ENCODE data around the gene SLC25A18. TPM values are rescaled to one million over a fixed set of nuclear protein-coding genes. Genes with fewer than 3 reads are reported as not detected.

The SLC25A18 gene
- total RNA-seq (2021; ENCODE audit: unreplicated experiment) (3.9 TPM), Bru-seq, nascent RNA (percentile 36 among the genes with signal in this experiment), BruChase-seq, experiment 1, labeled RNA remaining after a 2-hour chase (percentile 33 among the genes with signal in this experiment), BruChase-seq, experiment 2, labeled RNA remaining after a 6-hour chase (percentile 37 among the genes with signal in this experiment)
- 4.7 TPM for polyA plus RNA-seq (2012; ENCODE audit: insufficient read length)
- long read RNA-seq, partial matches to known transcripts = 3 of 3 reads
- long read RNA-seq, other reads (novel, unspliced or antisense) = 0 of 3 reads

- POLR2A ChIA-PET = no interaction called here
Observed at GRCh38 chr22:17562906-17563870, at the start of gene SLC25A18. SLC25A18 (plus strand) TSS chr22:17563498; CDS start chr22:17579945, 16,447 bp downstream.

More at GRCh38 chr22:17562906-17563870, at the start of gene SLC25A18:
- Histone ChIP-seq H3K36me3 (ENCODE audit: control insufficient read depth, insufficient read depth, low read length) (no peaks in the 10 kb centered on the region), H3K9me3 (ENCODE audit: control insufficient read depth, insufficient read depth, low read depth, low read length) (no peaks in the 10 kb centered on the region), H3K4me3 (ENCODE audit: low read depth in 2 of 2, low read length in 2 of 2) (no peak within 1 kb of the TSS), H3K27me3 (ENCODE audit: control insufficient read depth, insufficient read depth, low read length) (no peaks in the 10 kb centered on the region), H3K4me1 (ENCODE audit: control insufficient read depth, insufficient read depth, low read length) (peaks cover 10% of the 10 kb centered on the region), H3K27ac (ENCODE audit: low read length) (peak within 1 kb of the TSS; percentile 48; the same call in 1 of the 2 replicates)
- no TSS peak for BruUV-seq (replicated peaks)
- DNase-seq (ENCODE audit: low read depth, low spot score) = no peak
- intact Hi-C loops (cut with micrococcal nuclease; ENCODE audit: unreplicated experiment) = no loop called here
- no peak for TF ChIP-seq CTCF (IDR thresholded peaks at IDR 0.05)
- no peak for TF ChIP-seq TCF7L2 (IDR thresholded peaks at IDR 0.05; ENCODE audit: low read depth, low read length)
- TF ChIP-seq REST (IDR thresholded peaks at IDR 0.05; ENCODE audit: insufficient read depth in 1 of 2, low read depth in 2 of 2, low read length in 1 of 2) = no peak
- TF ChIP-seq POLR2AphosphoS5 (IDR thresholded peaks at IDR 0.05; ENCODE audit: low read depth, low read length) = no peak
- no peak for TF ChIP-seq SIN3A (IDR thresholded peaks at IDR 0.05; ENCODE audit: borderline replicate concordance, insufficient read depth, low read depth, low read length)
- CTCF ChIA-PET = no interaction called here
- peak; percentile 64 for ATAC-seq
- in situ Hi-C loops (cut with HindIII; ENCODE audit: low pct_unique_long_range_greater_than_20kb, low sequenced_read_pairs) = no loop called here

Measured in Panc1 (cell line).